Activated effector memory CD4-positive, alpha-beta T cell treated with anti-CD3 and anti-CD28 coated beads, Interleukin-2, amount 50 U/mL, for 16 hours (primary cell): ENCODE measurements around the gene FAM131C.
"Not testable (repeated sequence)": the region's sequence is repeated elsewhere in the genome, so short reads cannot be mapped to it uniquely, and the experiment has no call there.

ENCODE experiments used
- DNase-seq: peaks from one replicate; pipeline ENCODE4 v3.0.0-alpha.2; 2020

Gene FAM131C

GRCh38 chr1:16076031-16076864, 2.8 kb upstream of the FAM131C start:
- DNase-seq = no peak

GRCh38 chr1:16075337-16076030, 2.0 kb upstream of the FAM131C start:
- DNase-seq = no peak

- DNase-seq = no peak
Measured at GRCh38 chr1:16074217-16074616, 766 bp upstream of the FAM131C start.

- no peak for DNase-seq
Measured at GRCh38 chr1:16072616-16073484, 601 bp downstream of the FAM131C start.

- no peak for DNase-seq
Measured at GRCh38 chr1:16072095-16072494, 1.4 kb downstream of the FAM131C start.

- DNase-seq = no peak
Measured at GRCh38 chr1:16071614-16072013, 1.8 kb downstream of the FAM131C start.

GRCh38 chr1:16070640-16071355, 2.7 kb downstream of the FAM131C start:
- no peak for DNase-seq

GRCh38 chr1:16068356-16069270, 4.8 kb downstream of the FAM131C start:
- no peak for DNase-seq

GRCh38 chr1:16067933-16068332, 5.5 kb downstream of the FAM131C start:
- DNase-seq = no peak

GRCh38 chr1:16067127-16067768, 6.2 kb downstream of the FAM131C start:
- no peak for DNase-seq

GRCh38 chr1:16066245-16066644, 7.2 kb downstream of the FAM131C start:
- no peak for DNase-seq

GRCh38 chr1:16065269-16065576, 8.2 kb downstream of the FAM131C start:
- no peak for DNase-seq

GRCh38 chr1:16064536-16065268, 8.7 kb downstream of the FAM131C start:
- no peak for DNase-seq

GRCh38 chr1:16063921-16064320, 9.5 kb downstream of the FAM131C start:
- no peak for DNase-seq

GRCh38 chr1:16063226-16063829, 10.1 kb downstream of the FAM131C start:
- DNase-seq = no peak

- not testable (repeated sequence) for DNase-seq
Measured at GRCh38 chr1:16062687-16063075, 10.8 kb downstream of the FAM131C start.

GRCh38 chr1:16061989-16062686, 11.3 kb downstream of the FAM131C start:
- DNase-seq = not testable (repeated sequence)

- no peak for DNase-seq
Measured at GRCh38 chr1:16061266-16061665, 12.2 kb downstream of the FAM131C start.

GRCh38 chr1:16058394-16059120, 14.9 kb downstream of the FAM131C start:
- DNase-seq = not testable (repeated sequence)
